Cardiac fibroblast (primary cell): ENCODE measurements around the gene EZH1.
"Not testable (repeated sequence)": the region's sequence is repeated elsewhere in the genome, so short reads cannot be mapped to it uniquely, and the experiment has no call there.

Experiments
- DNase-seq, 2 donors: peaks; one replicate each; pipeline versions ENCODE4 v3.0.0 to v3.0.0-alpha.2; 2010; ENCODE audit warnings: low read depth in 2 of 2
- H3K4me3 ChIP-seq, 2 donors: replicated peaks in 1 of 2; 1 replicate in 1 of 2; 2 replicates in 1 of 2; pipeline ENCODE4 v1.5.1; 2011; ENCODE audit warnings: low read depth in 2 of 2, low read length in 2 of 2, mild to moderate bottlenecking in 2 of 2, moderate library complexity in 1 of 2
- TF ChIP-seq, protein P1 (sequence below): IDR thresholded peaks from one replicate; pipeline ENCODE4 v1.5.1; 2011; ENCODE audit warnings: low read depth, mild to moderate bottlenecking, low read length, inconsistent platforms

Gene EZH1

DNA sequence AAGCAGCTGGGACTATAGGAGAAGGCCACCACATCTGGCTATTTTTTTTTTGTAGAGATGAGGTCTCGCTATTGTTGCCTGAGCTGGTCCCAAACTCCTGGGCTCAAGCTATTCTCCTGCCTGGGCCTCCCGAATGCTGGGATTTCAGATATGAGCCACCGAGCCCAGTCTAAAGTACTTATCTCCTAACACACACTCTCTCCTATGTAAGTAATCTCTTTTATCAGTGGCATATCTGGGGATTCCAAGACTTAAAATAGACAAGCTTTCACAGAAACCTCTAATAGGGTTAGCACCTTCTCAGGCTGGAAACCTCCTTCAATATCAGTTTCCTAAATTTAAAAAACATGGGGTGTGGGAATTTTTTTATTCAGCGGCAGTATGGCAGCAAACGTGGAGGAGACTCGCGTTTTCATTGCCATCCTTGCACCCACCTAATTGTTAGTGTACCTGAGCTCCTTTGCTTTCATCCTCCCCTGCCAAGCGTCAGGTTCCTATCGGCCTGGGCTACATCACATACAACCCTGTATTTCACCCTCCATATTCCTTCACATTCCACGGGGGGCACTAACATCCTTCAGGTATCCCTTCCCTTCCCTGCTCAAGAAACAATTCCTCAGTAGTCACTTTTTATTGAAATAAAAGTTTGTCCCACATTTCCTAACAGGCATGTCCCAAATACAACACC is 1.1 kb downstream of the EZH1 start:
- TF ChIP-seq, protein P1, sequence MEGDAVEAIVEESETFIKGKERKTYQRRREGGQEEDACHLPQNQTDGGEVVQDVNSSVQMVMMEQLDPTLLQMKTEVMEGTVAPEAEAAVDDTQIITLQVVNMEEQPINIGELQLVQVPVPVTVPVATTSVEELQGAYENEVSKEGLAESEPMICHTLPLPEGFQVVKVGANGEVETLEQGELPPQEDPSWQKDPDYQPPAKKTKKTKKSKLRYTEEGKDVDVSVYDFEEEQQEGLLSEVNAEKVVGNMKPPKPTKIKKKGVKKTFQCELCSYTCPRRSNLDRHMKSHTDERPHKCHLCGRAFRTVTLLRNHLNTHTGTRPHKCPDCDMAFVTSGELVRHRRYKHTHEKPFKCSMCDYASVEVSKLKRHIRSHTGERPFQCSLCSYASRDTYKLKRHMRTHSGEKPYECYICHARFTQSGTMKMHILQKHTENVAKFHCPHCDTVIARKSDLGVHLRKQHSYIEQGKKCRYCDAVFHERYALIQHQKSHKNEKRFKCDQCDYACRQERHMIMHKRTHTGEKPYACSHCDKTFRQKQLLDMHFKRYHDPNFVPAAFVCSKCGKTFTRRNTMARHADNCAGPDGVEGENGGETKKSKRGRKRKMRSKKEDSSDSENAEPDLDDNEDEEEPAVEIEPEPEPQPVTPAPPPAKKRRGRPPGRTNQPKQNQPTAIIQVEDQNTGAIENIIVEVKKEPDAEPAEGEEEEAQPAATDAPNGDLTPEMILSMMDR: no peak
- no peak for DNase-seq
- H3K4me3 ChIP-seq: peak overlapping the region; percentile 66 to 78

DNA sequence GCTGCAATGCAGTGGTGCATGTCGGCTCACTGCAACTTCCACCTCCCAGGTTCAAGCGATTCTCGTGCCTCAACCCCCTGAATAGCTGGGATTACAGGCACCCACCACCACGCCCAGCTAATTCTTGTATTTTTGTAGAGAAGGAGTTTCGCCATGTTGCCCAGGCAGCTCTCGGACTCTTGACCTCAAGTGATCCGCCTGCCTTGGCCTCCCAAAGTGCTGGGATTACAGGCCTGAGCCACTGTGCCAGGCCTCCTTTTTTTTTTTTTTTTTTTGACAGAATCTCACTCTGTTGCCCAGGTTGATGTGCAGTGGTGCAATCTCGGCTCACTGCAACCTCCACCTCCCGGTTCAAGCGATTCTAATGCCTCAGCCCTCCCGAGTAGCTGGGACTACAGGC is 1.9 kb downstream of the EZH1 start:
- not testable (repeated sequence) for H3K4me3 ChIP-seq, DNase-seq

DNA sequence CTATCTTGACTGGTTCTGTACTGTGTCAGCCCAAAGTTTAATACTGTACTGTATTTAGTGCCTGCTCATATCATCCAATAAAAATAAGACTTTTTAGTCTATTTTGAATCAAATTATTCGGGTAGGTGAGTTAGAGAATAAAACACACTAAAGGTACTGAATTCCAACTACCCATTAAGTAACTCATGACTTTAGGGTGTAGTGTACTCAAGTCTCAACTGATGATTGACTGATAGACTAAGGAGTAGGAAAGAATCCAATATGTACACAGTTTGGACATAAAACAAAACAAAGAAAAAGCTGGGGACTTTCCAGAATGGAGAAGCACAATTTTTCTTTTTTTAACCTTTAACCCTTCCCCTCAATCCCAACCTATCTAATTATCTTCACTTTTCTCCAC is 4.1 kb downstream of the EZH1 start:
- TF ChIP-seq, protein P1: no peak

DNA sequence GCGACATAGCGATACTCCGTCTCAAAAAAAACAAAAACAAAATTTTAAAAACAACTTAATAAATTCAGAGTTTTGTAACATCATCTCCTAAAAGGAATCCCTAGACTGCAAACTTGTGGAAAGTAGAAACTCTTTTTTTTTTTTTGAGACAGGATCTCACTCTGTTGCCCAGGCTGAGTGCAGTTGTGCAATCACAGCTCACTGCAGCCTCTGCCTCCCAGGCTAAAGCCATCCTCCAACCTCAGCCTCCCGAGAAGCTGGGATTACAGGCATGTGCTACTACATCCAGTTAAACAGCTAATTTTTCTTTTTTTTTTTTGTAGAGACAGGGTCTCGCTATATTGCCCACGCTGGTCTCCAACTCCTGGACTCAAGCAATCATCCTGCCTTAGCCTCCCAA is 19.7 kb downstream of the EZH1 start:
- no peak overlapping the region for H3K4me3 ChIP-seq
- no peak for DNase-seq
- TF ChIP-seq, protein P1: no peak

More for the DNA sequence above, 4.1 kb downstream of the EZH1 start:
- no peak overlapping the region for H3K4me3 ChIP-seq
- DNase-seq: no peak

DNA sequence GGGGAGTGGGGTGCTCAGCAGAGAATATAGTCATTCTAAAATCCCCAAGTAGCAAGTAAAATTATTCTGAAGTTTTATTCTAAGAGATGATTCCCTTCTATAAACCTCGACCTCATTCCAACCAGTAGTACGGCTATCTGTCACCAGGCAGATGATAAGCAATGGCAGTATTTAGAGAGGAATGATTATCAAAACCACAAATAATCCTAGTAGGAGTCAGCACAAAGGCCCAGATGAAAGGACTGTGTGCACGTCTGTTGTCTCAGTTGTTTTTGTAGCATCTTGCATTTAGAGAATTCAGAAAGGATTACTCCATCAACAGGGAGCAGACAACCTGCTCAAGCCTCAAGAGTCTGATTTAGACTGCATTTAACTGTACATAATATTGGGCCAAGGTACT is 21.2 kb downstream of the EZH1 start:
- TF ChIP-seq, protein P1: no peak
- no peak for DNase-seq

DNA sequence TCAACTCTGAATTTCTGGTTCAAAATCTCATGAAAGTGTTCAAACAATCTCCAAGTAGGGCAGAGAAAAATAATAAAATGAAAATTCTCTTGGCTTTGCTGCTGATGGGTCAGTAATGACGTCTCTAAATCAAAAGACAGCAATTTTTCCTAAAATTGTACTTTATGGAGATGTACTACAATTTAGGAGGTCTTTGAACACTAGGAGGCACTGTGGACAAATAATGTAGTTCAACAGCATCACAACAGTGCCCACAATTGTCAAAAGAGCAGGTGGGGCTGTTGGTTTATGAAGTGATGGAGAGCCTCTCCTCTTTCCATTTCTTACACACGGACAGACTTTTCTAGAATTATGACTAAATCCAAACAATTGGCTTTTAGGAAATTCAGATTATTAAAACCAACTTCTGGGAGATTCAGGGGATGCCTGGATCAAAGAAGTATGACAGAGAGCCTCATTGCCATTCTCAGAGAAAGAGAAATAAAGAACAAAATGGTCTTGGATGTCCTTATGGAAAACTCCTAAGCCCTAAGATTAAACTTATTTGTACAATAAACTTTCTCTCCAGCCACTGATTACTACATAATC is 23.8 kb downstream of the EZH1 start:
- peak; percentile 83 to 87 for DNase-seq
- TF ChIP-seq, protein P1: peak; percentile 57

More for the DNA sequence above, 21.2 kb downstream of the EZH1 start:
- H3K4me3 ChIP-seq: no peak overlapping the region

DNA sequence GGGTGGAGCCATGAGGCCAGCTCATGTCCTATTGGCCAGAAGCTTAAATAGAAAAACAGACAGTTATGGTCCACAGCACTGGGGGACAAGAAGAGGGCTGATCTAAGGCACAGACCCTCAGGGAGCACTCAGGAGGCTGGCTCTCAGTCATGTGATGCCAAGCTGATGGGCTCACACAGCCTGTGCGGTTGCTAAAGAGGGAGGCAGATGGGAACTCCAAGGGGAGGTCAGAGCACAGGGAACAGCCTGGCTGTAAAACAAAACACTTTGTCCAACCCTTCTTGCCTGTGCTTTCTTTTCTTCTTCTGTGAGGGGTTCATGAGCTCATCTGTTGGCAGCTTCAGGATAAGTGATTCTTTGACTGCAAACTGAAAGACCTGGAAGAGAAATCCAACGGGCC is 35.3 kb downstream of the EZH1 start:
- TF ChIP-seq, protein P1: no peak
- no peak for DNase-seq
- H3K4me3 ChIP-seq: no peak overlapping the region

More for the DNA sequence above, 23.8 kb downstream of the EZH1 start:
- no peak overlapping the region for H3K4me3 ChIP-seq
